Measurements from ENCODE around the gene WEE2. TPM values are rescaled to one million over a fixed set of nuclear protein-coding genes. Genes with fewer than 3 reads are reported as not detected.

Gene WEE2
- total RNA-seq = not detected

GRCh38 chr7:141708351-141708750, at the start of gene WEE2:
WEE2 (plus strand) TSS chr7:141708353; CDS start chr7:141708759, 406 bp downstream.
- Histone ChIP-seq H3K36me3 (no peaks in the 10 kb centered on the region), H3K9me3 (no peaks in the 10 kb centered on the region), H3K27ac (no peak within 1 kb of the TSS), H3K27me3 (no peaks in the 10 kb centered on the region), H3K4me3 (no peak within 1 kb of the TSS), H3K4me1 (no peaks in the 10 kb centered on the region)
- TF ChIP-seq CTCF (IDR thresholded peaks at IDR 0.05) = no peak
- DNase-seq (ENCODE audit: low spot score in 2 of 2) = no peak
- intact Hi-C loops (cut with DNase I) = no loop called here

DNA sequence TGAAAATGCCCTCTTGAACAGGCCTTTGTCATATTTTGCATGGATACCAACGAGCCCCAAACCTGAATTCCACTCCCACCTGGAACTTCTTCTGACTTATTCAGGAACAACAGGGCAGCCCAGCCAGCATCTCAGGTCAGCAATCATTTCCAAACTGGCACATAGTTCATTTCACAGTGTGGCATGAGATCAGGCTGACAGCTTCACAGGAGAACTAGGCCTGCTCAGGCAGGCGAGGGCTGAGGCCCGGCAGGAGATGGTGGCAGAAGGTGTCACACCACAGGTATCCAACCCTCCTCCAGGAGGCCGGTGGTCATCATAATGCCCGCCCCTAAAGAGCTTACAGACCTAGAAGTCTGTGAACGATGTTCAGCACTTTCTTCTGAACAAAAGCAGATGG, 48.7 kb upstream of the WEE2 start:
- no peak for TF ChIP-seq CTCF (IDR thresholded peaks at IDR 0.05)
- Histone ChIP-seq H3K27ac (no peak overlapping the region), H3K4me1 (no peaks in the 10 kb centered on the region)

DNA sequence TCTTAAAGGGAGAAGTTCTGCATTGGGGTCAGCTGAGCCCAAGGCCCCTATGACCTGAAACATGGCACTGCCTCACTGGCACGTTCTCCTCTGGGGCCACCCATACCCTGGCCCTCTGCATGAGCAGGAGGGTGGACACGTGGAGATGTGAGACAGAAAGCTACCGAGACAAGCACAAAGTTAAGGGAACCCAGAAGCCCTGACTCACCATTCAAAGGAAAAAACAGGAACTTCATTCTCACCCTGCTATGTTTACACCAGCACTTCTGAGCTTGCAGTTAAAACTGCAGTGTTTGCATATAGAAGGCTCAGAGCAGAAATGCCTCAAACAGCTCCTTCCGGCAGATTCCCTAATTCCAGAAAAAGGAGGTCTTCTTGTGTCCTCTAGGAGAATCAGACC, 47.9 kb upstream of the WEE2 start:
- peaks cover 29 to 43% of the 10 kb centered on the region in 2 donors for H3K36me3 ChIP-seq
- peak in 1 of 2 donors; percentile 18 for DNase-seq (ENCODE audit: low spot score in 2 of 2)
- TF ChIP-seq CTCF (IDR thresholded peaks at IDR 0.05) = no peak

More for the DNA sequence above, 48.7 kb upstream of the WEE2 start:
- H3K9me3 ChIP-seq = no peaks in the 10 kb centered on the region
- no peak for DNase-seq (ENCODE audit: low spot score in 2 of 2)
- H3K4me3 ChIP-seq = no peak overlapping the region
- H3K36me3 ChIP-seq = peaks cover 23 to 35% of the 10 kb centered on the region in 2 donors
- intact Hi-C loops (cut with DNase I) = no loop called here
- no peaks in the 10 kb centered on the region for H3K27me3 ChIP-seq

GRCh38 chr7:141663081-141663849, 44.9 kb upstream of the WEE2 start:
- peaks cover 43 to 58% of the 10 kb centered on the region in 2 donors for H3K36me3 ChIP-seq
- intact Hi-C loops (cut with DNase I) = no loop called here
- no peak overlapping the region for H3K4me3 ChIP-seq
- H3K27me3 ChIP-seq = no peaks in the 10 kb centered on the region
- H3K4me1 ChIP-seq = no peaks in the 10 kb centered on the region
- no peak overlapping the region for H3K27ac ChIP-seq
- no peaks in the 10 kb centered on the region for H3K9me3 ChIP-seq
- DNase-seq (ENCODE audit: low spot score in 2 of 2) = no peak
- no peak for TF ChIP-seq CTCF (IDR thresholded peaks at IDR 0.05)

More for the DNA sequence above, 47.9 kb upstream of the WEE2 start:
- intact Hi-C loops (cut with DNase I) = no loop called here
- H3K27ac ChIP-seq = no peak overlapping the region
- no peaks in the 10 kb centered on the region for H3K4me1 ChIP-seq
- H3K27me3 ChIP-seq = no peaks in the 10 kb centered on the region
- H3K4me3 ChIP-seq = no peak overlapping the region
- no peaks in the 10 kb centered on the region for H3K9me3 ChIP-seq

DNA sequence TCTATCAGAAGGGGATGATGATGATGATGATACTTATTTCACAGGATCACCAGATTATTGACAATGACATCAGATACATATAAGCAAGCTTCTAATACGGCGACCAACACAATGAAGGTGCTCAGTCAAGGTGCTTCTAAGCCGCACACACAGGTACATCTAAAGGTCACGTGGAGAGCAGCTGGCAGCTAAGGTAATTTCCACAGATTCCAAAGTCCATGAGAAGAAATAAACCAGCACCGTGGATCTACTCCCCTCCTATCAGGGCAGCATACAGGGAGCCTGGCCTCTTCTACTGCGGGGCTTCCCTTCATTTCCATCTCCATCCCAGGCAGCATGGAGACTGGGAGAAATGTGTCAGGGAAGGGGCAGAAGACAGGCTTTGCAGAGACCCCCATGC, 43.7 kb upstream of the WEE2 start:
- no peaks in the 10 kb centered on the region for H3K9me3 ChIP-seq
- no peak overlapping the region for H3K4me3 ChIP-seq
- no peak overlapping the region for H3K27ac ChIP-seq
- no peak for TF ChIP-seq CTCF (IDR thresholded peaks at IDR 0.05)
- no peaks in the 10 kb centered on the region for H3K27me3 ChIP-seq
- H3K36me3 ChIP-seq = peaks cover 43 to 58% of the 10 kb centered on the region in 2 donors
- intact Hi-C loops (cut with DNase I) = no loop called here
- no peak for DNase-seq (ENCODE audit: low spot score in 2 of 2)
- no peaks in the 10 kb centered on the region for H3K4me1 ChIP-seq
